Gastrocnemius medialis (tissue), 4 donors: ENCODE data around the gene TPM3.

Experiments used
- POLR2A ChIP-seq, 2 donors: fragments of 450-650 bp; IDR thresholded peaks; one replicate each; pipeline ENCODE4 v1.6.1; 2017; ENCODE audit warnings: antibody characterized with exemption in 2 of 2, mild to moderate bottlenecking in 2 of 2, moderate library complexity in 2 of 2
- TF ChIP-seq, protein P1 (sequence below), 5 experiments: fragments of 450-650 bp in 3 of 5; fragments of 200-600 bp in 2 of 5; sonication (generic) in 2 of 5; IDR thresholded peaks in 4 of 5; conservative IDR thresholded peaks in 1 of 5; 1 replicate in 4 of 5; 2 replicates in 1 of 5; pipeline ENCODE4 v1.5.1; 2016 to 2019; ENCODE audit warnings: antibody characterized with exemption in 5 of 5, mild to moderate bottlenecking in 3 of 5, moderate library complexity in 3 of 5

DNA sequence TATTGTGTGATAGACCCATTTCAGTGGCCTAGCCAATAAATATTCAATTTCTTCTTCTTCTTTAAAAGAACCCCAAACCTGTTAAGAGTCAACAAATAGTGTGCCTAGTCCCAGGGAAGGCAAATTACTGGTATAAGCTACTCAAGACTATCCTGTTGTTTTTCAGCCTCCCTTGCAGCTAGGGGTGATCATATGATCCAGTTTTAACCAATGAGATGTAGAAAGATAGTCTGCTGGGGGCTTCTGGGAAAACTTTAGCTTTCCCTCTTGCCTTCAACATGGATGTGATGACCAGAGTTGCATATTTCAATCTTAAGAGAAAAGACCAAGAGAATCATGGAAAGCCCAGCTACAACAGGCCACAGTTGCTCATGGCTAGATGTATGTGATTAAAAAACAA lies 32.3 kb downstream of the TPM3 start:
- TF ChIP-seq, protein P1, sequence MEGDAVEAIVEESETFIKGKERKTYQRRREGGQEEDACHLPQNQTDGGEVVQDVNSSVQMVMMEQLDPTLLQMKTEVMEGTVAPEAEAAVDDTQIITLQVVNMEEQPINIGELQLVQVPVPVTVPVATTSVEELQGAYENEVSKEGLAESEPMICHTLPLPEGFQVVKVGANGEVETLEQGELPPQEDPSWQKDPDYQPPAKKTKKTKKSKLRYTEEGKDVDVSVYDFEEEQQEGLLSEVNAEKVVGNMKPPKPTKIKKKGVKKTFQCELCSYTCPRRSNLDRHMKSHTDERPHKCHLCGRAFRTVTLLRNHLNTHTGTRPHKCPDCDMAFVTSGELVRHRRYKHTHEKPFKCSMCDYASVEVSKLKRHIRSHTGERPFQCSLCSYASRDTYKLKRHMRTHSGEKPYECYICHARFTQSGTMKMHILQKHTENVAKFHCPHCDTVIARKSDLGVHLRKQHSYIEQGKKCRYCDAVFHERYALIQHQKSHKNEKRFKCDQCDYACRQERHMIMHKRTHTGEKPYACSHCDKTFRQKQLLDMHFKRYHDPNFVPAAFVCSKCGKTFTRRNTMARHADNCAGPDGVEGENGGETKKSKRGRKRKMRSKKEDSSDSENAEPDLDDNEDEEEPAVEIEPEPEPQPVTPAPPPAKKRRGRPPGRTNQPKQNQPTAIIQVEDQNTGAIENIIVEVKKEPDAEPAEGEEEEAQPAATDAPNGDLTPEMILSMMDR (IDR thresholded peaks at IDR 0.05 in 4 of 5, conservative IDR thresholded peaks at IDR 0.05 in 1 of 5) = no peak
- TF ChIP-seq POLR2A (IDR thresholded peaks at IDR 0.05) = no peak
